ENCODE data around the gene CKAP5.
"Not testable (repeated sequence)": the region's sequence is repeated elsewhere in the genome, so short reads cannot be mapped to it uniquely, and the experiment has no call there.

The CKAP5 gene

DNA sequence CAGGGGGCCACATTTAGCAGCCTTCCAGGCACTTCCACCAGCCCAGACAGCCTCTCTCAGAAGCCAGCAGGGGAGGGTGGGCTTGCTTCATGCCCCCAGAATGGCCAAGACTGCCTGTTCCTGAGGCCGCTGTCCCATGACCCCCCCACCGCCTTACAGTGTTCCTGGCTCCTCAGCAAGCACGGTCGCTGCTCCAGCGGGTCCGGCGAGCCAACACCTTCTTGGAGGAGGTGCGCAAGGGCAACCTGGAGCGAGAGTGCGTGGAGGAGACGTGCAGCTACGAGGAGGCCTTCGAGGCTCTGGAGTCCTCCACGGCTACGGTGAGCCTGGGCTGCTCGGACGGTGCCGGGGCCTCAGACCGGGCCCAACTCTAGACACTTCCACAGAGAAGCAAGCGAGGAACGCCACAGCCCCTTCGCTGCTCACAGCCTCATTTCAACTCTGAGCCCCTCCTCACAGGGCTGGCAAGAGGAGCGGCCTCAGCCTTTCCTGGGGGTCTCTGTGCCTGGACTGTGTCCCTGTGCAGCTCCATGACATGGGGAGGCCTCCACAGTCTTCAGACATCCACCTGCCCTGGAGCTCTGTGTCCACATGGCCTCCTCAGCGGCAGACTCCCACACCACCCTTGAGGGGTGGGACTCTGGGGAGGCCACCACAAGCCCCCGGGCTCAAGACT is 126.4 kb downstream of the CKAP5 start:
- Histone ChIP-seq H3K4me2 (ENCODE audit: low read depth, low read length, poor library complexity, severe bottlenecking) (no peak overlapping the region), H3K27me3 (ENCODE audit: insufficient read depth, low read length, poor library complexity, severe bottlenecking) (no peaks in the 10 kb centered on the region), H3K9ac (ENCODE audit: low read depth, low read length, poor library complexity, severe bottlenecking) (no peak overlapping the region), H3F3A (ENCODE audit: low read depth) (no peaks in the 10 kb centered on the region), H3K4me3 (ENCODE audit: low read length, poor library complexity, severe bottlenecking) (no peak overlapping the region), H3K36me3 (ENCODE audit: insufficient read depth, low read length) (no peaks in the 10 kb centered on the region), H3K9me2 (replicated peaks; ENCODE audit: low read depth, low read length) (no peaks in the 10 kb centered on the region), H3K9me3 (ENCODE audit: insufficient read depth, low read depth, low read length) (no peaks in the 10 kb centered on the region), H3K4me1 (ENCODE audit: insufficient read depth, low read length, poor library complexity, severe bottlenecking) (peaks cover 19% of the 10 kb centered on the region), H3K79me2 (ENCODE audit: insufficient read depth, low read length) (no peaks in the 10 kb centered on the region), H2AFZ (ENCODE audit: low read length) (no peak overlapping the region), H4K20me1 (ENCODE audit: insufficient read depth, low read length, poor library complexity, severe bottlenecking) (no peaks in the 10 kb centered on the region)
- TF ChIP-seq EZH2phosphoT487 (IDR thresholded peaks at IDR 0.05; ENCODE audit: borderline replicate concordance): no peak
- TF ChIP-seq, protein P1, sequence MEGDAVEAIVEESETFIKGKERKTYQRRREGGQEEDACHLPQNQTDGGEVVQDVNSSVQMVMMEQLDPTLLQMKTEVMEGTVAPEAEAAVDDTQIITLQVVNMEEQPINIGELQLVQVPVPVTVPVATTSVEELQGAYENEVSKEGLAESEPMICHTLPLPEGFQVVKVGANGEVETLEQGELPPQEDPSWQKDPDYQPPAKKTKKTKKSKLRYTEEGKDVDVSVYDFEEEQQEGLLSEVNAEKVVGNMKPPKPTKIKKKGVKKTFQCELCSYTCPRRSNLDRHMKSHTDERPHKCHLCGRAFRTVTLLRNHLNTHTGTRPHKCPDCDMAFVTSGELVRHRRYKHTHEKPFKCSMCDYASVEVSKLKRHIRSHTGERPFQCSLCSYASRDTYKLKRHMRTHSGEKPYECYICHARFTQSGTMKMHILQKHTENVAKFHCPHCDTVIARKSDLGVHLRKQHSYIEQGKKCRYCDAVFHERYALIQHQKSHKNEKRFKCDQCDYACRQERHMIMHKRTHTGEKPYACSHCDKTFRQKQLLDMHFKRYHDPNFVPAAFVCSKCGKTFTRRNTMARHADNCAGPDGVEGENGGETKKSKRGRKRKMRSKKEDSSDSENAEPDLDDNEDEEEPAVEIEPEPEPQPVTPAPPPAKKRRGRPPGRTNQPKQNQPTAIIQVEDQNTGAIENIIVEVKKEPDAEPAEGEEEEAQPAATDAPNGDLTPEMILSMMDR (conservative IDR thresholded peaks at IDR 0.05; ENCODE audit: low read length): no peak

DNA sequence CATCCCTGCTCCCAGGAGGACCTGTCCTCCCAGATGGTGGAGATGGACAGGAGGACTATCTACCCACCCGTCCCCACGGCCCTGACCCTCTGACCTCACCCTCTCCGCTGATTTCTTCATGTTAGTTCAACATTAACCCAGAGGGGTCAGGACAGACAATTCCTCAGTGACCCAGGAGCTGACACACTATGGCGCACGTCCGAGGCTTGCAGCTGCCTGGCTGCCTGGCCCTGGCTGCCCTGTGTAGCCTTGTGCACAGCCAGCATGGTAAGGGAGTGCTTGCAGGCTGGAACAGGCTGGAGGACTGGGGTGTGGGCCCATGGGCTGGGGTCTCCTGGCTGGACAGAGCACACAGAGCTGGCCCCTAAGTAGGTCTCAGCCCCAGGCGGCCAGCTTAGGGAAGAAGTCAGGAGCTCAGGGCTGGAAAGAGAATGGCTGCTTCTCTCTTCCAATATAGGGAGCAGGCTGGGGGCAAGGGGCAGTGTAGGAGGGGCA is 127.0 kb downstream of the CKAP5 start, which contains the start of gene F2:
F2 (plus strand) TSS at position 166 of the 495 bp plus-strand sequence; CDS start at position 189, 23 bp downstream.
- H3K27me3 ChIP-seq (ENCODE audit: insufficient read depth, low read length, poor library complexity, severe bottlenecking): no peaks in the 10 kb centered on the region
- peak within 1 kb of the TSS; percentile 29 for H3K4me2 ChIP-seq (ENCODE audit: low read depth, low read length, poor library complexity, severe bottlenecking)
- H3K4me3 ChIP-seq (ENCODE audit: low read length, poor library complexity, severe bottlenecking): no peak within 1 kb of the TSS
- no peaks in the 10 kb centered on the region for H4K20me1 ChIP-seq (ENCODE audit: insufficient read depth, low read length, poor library complexity, severe bottlenecking)
- H3K9me3 ChIP-seq (ENCODE audit: insufficient read depth, low read depth, low read length): no peaks in the 10 kb centered on the region
- peaks cover 15% of the 10 kb centered on the region for H3K4me1 ChIP-seq (ENCODE audit: insufficient read depth, low read length, poor library complexity, severe bottlenecking)
- H3K9ac ChIP-seq (ENCODE audit: low read depth, low read length, poor library complexity, severe bottlenecking): no peak within 1 kb of the TSS
- no peaks in the 10 kb centered on the region for H3K9me2 ChIP-seq (replicated peaks; ENCODE audit: low read depth, low read length)
- H3K36me3 ChIP-seq (ENCODE audit: insufficient read depth, low read length): no peaks in the 10 kb centered on the region
- no peaks in the 10 kb centered on the region for H3F3A ChIP-seq (ENCODE audit: low read depth)
- H3K79me2 ChIP-seq (ENCODE audit: insufficient read depth, low read length): no peaks in the 10 kb centered on the region
- TF ChIP-seq, protein P1 (conservative IDR thresholded peaks at IDR 0.05; ENCODE audit: low read length): no peak
- no peak for TF ChIP-seq EZH2phosphoT487 (IDR thresholded peaks at IDR 0.05; ENCODE audit: borderline replicate concordance)
- peak within 1 kb of the TSS; percentile 91 for H2AFZ ChIP-seq (ENCODE audit: low read length)

DNA sequence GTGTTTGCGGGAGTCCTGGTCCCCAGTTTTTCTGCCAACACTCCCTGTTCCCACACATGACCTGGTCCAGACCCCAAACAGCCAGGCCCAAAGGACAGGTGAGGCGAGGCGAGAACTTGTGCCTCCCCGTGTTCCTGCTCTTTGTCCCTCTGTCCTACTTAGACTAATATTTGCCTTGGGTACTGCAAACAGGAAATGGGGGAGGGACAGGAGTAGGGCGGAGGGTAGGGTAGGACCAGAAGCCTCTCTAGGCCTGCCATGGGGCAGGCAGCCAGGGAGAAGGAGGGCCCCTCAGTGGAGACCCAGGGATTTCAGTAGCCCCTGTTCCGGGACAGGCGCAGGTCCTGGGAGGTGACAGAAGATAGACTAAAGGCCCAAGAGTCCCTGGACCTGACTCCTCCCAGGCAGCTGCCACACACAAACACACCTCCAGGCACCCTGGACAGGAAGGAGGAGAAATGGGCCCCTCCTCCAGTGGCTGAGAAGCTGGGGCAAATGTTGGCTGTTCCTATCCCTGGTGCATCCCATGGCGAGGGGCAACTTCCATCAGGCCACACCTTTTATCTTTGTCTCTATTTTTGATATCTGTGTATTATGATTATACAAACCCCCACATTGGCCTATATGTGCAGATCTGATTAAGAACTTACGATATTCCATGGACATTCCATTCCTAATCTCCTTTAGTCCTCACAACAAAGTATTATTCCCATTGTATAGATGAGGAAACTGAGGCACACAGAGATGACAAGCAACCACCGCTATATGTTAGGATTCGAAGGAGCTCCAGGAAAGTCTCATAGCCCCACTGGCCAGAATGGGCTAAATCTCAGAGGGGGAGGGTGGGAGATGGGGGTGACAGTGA is 127.7 kb downstream of the CKAP5 start:
- no peaks in the 10 kb centered on the region for H3K9me2 ChIP-seq (replicated peaks; ENCODE audit: low read depth, low read length)
- H2AFZ ChIP-seq (ENCODE audit: low read length): peak overlapping the region; percentile 91
- peak overlapping the region; percentile 29 for H3K4me2 ChIP-seq (ENCODE audit: low read depth, low read length, poor library complexity, severe bottlenecking)
- H3K27me3 ChIP-seq (ENCODE audit: insufficient read depth, low read length, poor library complexity, severe bottlenecking): no peaks in the 10 kb centered on the region
- H4K20me1 ChIP-seq (ENCODE audit: insufficient read depth, low read length, poor library complexity, severe bottlenecking): no peaks in the 10 kb centered on the region
- H3K9ac ChIP-seq (ENCODE audit: low read depth, low read length, poor library complexity, severe bottlenecking): no peak overlapping the region
- TF ChIP-seq, protein P1 (conservative IDR thresholded peaks at IDR 0.05; ENCODE audit: low read length): no peak
- TF ChIP-seq EZH2phosphoT487 (IDR thresholded peaks at IDR 0.05; ENCODE audit: borderline replicate concordance): no peak
- no peaks in the 10 kb centered on the region for H3K36me3 ChIP-seq (ENCODE audit: insufficient read depth, low read length)
- H3K4me1 ChIP-seq (ENCODE audit: insufficient read depth, low read length, poor library complexity, severe bottlenecking): peaks cover 11% of the 10 kb centered on the region
- H3K9me3 ChIP-seq (ENCODE audit: insufficient read depth, low read depth, low read length): no peaks in the 10 kb centered on the region
- H3K4me3 ChIP-seq (ENCODE audit: low read length, poor library complexity, severe bottlenecking): no peak overlapping the region
- H3K79me2 ChIP-seq (ENCODE audit: insufficient read depth, low read length): no peaks in the 10 kb centered on the region
- no peaks in the 10 kb centered on the region for H3F3A ChIP-seq (ENCODE audit: low read depth)

DNA sequence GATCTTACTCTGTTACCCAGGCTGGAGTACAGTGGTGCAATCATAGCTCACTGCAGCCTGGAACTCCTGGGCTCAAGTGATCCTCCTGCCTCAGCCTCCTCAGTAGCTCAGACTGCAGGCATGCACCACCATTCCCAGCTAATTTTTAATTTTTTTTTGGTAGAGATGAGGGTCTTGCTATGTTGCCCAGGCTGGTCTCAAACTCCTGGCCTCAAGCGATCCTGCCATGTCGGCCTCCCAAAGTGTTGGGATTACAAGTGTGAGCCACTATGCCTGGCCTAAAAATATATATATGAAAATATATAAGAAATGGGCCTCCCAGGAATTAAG is 128.3 kb downstream of the CKAP5 start:
- H3K79me2 ChIP-seq (ENCODE audit: insufficient read depth, low read length); H3K9ac ChIP-seq (ENCODE audit: low read depth, low read length, poor library complexity, severe bottlenecking); H3K4me3 ChIP-seq (ENCODE audit: low read length, poor library complexity, severe bottlenecking); H3K9me2 ChIP-seq (replicated peaks; ENCODE audit: low read depth, low read length); H3F3A ChIP-seq (ENCODE audit: low read depth); H3K9me3 ChIP-seq (ENCODE audit: insufficient read depth, low read depth, low read length); H3K4me2 ChIP-seq (ENCODE audit: low read depth, low read length, poor library complexity, severe bottlenecking); H3K36me3 ChIP-seq (ENCODE audit: insufficient read depth, low read length); H3K27me3 ChIP-seq (ENCODE audit: insufficient read depth, low read length, poor library complexity, severe bottlenecking); H4K20me1 ChIP-seq (ENCODE audit: insufficient read depth, low read length, poor library complexity, severe bottlenecking): not testable (repeated sequence)
- Histone ChIP-seq H3K4me1 (ENCODE audit: insufficient read depth, low read length, poor library complexity, severe bottlenecking) (peaks cover 11% of the 10 kb centered on the region), H2AFZ (ENCODE audit: low read length) (peak overlapping the region; percentile 91)

Data from Loucy (cell line).